K562 (cell line): ENCODE data around the gene CLIC1. TPM values are rescaled to one million over a fixed set of nuclear protein-coding genes. Genes with fewer than 3 reads are reported as not detected.
A peak's percentile ranks its signal among the peaks of the same experiment; 100 is the strongest.

Source experiments
- ASH1L ChIP-seq: fragments of 450-650 bp; IDR thresholded peaks from 2 replicates; pipeline ENCODE4 v1.6.1; 2018; ENCODE audit warnings: borderline replicate concordance, mild to moderate bottlenecking, low read depth; ENCODE audit not compliant: partially characterized antibody
- DMBX1 ChIP-seq: fragments of 250-450 bp; sonication (Bioruptor Pico); IDR thresholded peaks from 2 replicates; pipeline ENCODE4 v1.8.0; 2022; ENCODE audit warnings: inconsistent platforms, mild to moderate bottlenecking, moderate library complexity, borderline replicate concordance
- E2F5 ChIP-seq: sonication (generic); formaldehyde crosslinking; IDR thresholded peaks from 2 replicates; pipeline ENCODE4 v1.8.0; 2022; ENCODE audit warnings: mild to moderate bottlenecking, missing genetic modification reagents
- GATAD2B ChIP-seq: fragments of 450-650 bp; IDR thresholded peaks from 2 replicates; pipeline ENCODE4 v1.6.1; 2017; ENCODE audit warnings: mild to moderate bottlenecking, borderline replicate concordance
- RREB1 ChIP-seq: fragments of 250-450 bp; sonication (Bioruptor Pico); IDR thresholded peaks from 2 replicates; pipeline ENCODE4 v1.4.0; 2020
- SMC3 ChIP-seq: conservative IDR thresholded peaks from 2 replicates; pipeline ENCODE4 v1.6.1; 2011; ENCODE audit warnings: low read depth, low read length, improper control_type of control experiment; ENCODE audit not compliant: insufficient read depth
- ZNF3 ChIP-seq: fragments of 250-450 bp; sonication (Bioruptor Pico); IDR thresholded peaks from 2 replicates; pipeline ENCODE4 v1.5.0; 2021; ENCODE audit warnings: mild to moderate bottlenecking, moderate library complexity
- polyA plus RNA-seq, 8 experiments: library from polyadenylated mRNA; depleted of rRNA in 4 of 8; stranded (reverse) in 5 of 8; unstranded in 3 of 8; fragments of >200 nt; fragmentation: Nextera tagmentation in 2 of 8; fragmentation: Illumina TruSeq in 1 of 8; extraction: Ambion mirVana in 2 of 8; extraction: Trizol in 1 of 8; gene quantifications; 2 replicates each; pipeline versions ENCODE4 v1.2.1 to v1.2.3, GENCODE V29; 2011 to 2014; ENCODE audit warnings: inconsistent platforms in 1 of 8, missing spikeins in 1 of 8
- total RNA-seq, 7 experiments: library from RNA; depleted of rRNA in 6 of 7; stranded (reverse); fragments of >200 nt in 6 of 7; fragmentation: Illumina TruSeq in 2 of 7; extraction: Trizol in 2 of 7; gene quantifications; 2 replicates each; pipeline versions ENCODE4 v1.2.1 to v1.2.3, GENCODE V29; 2011 to 2021; ENCODE audit warnings: low replicate concordance in 1 of 7
- TF ChIP-seq, protein P1 (sequence below): fragments of 200-400 bp; formaldehyde crosslinking; IDR thresholded peaks from 2 replicates; pipeline ENCODE4 v1.6.1; 2017; ENCODE audit warnings: mild to moderate bottlenecking, low read depth, low read length, moderate library complexity
- TF ChIP-seq, protein P2 (sequence below): fragments of 250-450 bp; sonication (Bioruptor Pico); IDR thresholded peaks from 2 replicates; pipeline ENCODE4 v1.8.0; 2021; ENCODE audit warnings: moderate library complexity, mild to moderate bottlenecking, inconsistent platforms
- TF ChIP-seq, protein P3 (sequence below): sonication (generic); formaldehyde crosslinking; IDR thresholded peaks from 2 replicates; pipeline ENCODE4 v1.8.1; 2023; ENCODE audit warnings: mild to moderate bottlenecking, missing genetic modification reagents

Gene CLIC1
- total and polyA plus RNA-seq, 9 of the 15 experiments (the other 6 are each of a cell fraction or from before 2014, with no cell fraction given): 1,267 to 2,419 (median 1,808) TPM

GRCh38 chr6:31727717-31728671, 8.3 kb downstream of the CLIC1 start (continued):
- no peak; the same call in 1 of the 2 replicates for TF ChIP-seq RREB1
- peak; percentile 15; the same call in 1 of the 2 replicates for TF ChIP-seq E2F5 (CRISPR knock-in tag)
- TF ChIP-seq, protein P1, sequence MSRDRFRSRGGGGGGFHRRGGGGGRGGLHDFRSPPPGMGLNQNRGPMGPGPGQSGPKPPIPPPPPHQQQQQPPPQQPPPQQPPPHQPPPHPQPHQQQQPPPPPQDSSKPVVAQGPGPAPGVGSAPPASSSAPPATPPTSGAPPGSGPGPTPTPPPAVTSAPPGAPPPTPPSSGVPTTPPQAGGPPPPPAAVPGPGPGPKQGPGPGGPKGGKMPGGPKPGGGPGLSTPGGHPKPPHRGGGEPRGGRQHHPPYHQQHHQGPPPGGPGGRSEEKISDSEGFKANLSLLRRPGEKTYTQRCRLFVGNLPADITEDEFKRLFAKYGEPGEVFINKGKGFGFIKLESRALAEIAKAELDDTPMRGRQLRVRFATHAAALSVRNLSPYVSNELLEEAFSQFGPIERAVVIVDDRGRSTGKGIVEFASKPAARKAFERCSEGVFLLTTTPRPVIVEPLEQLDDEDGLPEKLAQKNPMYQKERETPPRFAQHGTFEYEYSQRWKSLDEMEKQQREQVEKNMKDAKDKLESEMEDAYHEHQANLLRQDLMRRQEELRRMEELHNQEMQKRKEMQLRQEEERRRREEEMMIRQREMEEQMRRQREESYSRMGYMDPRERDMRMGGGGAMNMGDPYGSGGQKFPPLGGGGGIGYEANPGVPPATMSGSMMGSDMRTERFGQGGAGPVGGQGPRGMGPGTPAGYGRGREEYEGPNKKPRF: no peak
- no peak for TF ChIP-seq SMC3
- TF ChIP-seq, protein P2, sequence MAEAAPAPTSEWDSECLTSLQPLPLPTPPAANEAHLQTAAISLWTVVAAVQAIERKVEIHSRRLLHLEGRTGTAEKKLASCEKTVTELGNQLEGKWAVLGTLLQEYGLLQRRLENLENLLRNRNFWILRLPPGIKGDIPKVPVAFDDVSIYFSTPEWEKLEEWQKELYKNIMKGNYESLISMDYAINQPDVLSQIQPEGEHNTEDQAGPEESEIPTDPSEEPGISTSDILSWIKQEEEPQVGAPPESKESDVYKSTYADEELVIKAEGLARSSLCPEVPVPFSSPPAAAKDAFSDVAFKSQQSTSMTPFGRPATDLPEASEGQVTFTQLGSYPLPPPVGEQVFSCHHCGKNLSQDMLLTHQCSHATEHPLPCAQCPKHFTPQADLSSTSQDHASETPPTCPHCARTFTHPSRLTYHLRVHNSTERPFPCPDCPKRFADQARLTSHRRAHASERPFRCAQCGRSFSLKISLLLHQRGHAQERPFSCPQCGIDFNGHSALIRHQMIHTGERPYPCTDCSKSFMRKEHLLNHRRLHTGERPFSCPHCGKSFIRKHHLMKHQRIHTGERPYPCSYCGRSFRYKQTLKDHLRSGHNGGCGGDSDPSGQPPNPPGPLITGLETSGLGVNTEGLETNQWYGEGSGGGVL (CRISPR knock-in tag): no peak
- no peak for TF ChIP-seq ASH1L
- TF ChIP-seq DMBX1 (CRISPR knock-in tag): no peak
- no peak for TF ChIP-seq ZNF3 (CRISPR knock-in tag)
- TF ChIP-seq, protein P3, sequence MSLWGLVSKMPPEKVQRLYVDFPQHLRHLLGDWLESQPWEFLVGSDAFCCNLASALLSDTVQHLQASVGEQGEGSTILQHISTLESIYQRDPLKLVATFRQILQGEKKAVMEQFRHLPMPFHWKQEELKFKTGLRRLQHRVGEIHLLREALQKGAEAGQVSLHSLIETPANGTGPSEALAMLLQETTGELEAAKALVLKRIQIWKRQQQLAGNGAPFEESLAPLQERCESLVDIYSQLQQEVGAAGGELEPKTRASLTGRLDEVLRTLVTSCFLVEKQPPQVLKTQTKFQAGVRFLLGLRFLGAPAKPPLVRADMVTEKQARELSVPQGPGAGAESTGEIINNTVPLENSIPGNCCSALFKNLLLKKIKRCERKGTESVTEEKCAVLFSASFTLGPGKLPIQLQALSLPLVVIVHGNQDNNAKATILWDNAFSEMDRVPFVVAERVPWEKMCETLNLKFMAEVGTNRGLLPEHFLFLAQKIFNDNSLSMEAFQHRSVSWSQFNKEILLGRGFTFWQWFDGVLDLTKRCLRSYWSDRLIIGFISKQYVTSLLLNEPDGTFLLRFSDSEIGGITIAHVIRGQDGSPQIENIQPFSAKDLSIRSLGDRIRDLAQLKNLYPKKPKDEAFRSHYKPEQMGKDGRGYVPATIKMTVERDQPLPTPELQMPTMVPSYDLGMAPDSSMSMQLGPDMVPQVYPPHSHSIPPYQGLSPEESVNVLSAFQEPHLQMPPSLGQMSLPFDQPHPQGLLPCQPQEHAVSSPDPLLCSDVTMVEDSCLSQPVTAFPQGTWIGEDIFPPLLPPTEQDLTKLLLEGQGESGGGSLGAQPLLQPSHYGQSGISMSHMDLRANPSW: no peak; the same call in 1 of the 2 replicates
- TF ChIP-seq GATAD2B: no peak
